AG09309 (cell line): ENCODE data around the gene BCAS1.
"Not testable (repeated sequence)": the region's sequence is repeated elsewhere in the genome, so short reads cannot be mapped to it uniquely, and the experiment has no call there.

Source experiments
- DNase-seq: peaks from one replicate; pipeline ENCODE4 v3.0.0-alpha.2; 2010; ENCODE audit warnings: low read depth
- H3K4me3 ChIP-seq: 2 replicates; pipeline ENCODE4 v1.5.1; 2011; ENCODE audit warnings: mild to moderate bottlenecking, low read depth, low read length, moderate library complexity; ENCODE audit not compliant: control insufficient read depth
- TF ChIP-seq, protein P1 (sequence below): IDR thresholded peaks from 2 replicates; pipeline ENCODE4 v1.5.1; 2011; ENCODE audit warnings: mild to moderate bottlenecking, low read depth, low read length, inconsistent platforms; ENCODE audit not compliant: insufficient read depth, control insufficient read depth; ENCODE audit errors: missing control alignments

BCAS1 gene

DNA sequence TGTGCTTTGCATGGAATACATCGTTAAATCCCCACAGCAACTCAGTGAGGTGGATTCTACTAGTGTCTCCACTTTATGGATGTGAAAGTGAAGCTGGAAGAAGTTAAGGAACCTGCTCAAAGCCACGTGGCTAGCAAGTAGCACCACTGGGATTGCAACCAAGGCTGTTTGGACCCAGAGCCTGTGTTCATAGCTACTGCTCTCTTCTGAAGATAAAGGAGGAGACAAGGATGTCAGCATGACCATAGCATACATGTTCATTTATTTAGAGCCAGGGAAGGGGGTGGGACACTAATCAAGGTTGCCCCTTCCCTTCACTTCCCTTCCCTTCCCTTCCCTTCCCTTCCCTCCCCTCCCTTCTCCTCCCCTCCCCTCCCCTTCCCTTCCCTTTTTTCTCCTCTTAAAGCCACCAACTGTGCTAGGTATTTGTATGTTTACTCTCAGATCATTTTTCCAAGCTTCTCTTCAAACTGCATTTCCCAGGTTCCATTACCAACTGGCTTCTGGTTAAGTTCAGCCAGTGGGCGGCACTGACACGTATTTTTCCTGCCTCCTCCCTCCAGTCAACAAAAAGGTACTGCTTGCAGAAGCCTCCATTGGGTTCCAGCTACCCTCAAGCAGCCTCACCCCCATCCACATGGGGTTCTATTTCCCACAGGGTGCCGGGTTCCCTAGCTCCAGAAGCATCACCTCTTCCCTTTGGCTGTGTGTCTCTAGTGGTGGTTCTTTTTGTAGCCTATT is 134.9 kb downstream of the BCAS1 start:
- no peak overlapping the region for H3K4me3 ChIP-seq
- TF ChIP-seq, protein P1, sequence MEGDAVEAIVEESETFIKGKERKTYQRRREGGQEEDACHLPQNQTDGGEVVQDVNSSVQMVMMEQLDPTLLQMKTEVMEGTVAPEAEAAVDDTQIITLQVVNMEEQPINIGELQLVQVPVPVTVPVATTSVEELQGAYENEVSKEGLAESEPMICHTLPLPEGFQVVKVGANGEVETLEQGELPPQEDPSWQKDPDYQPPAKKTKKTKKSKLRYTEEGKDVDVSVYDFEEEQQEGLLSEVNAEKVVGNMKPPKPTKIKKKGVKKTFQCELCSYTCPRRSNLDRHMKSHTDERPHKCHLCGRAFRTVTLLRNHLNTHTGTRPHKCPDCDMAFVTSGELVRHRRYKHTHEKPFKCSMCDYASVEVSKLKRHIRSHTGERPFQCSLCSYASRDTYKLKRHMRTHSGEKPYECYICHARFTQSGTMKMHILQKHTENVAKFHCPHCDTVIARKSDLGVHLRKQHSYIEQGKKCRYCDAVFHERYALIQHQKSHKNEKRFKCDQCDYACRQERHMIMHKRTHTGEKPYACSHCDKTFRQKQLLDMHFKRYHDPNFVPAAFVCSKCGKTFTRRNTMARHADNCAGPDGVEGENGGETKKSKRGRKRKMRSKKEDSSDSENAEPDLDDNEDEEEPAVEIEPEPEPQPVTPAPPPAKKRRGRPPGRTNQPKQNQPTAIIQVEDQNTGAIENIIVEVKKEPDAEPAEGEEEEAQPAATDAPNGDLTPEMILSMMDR = no peak
- no peak for DNase-seq

GRCh38 chr20:53934421-53935343 is 135.7 kb downstream of the BCAS1 start:
- TF ChIP-seq, protein P1 = no peak
- H3K4me3 ChIP-seq = no peak overlapping the region
- peak; percentile 79 for DNase-seq

DNA sequence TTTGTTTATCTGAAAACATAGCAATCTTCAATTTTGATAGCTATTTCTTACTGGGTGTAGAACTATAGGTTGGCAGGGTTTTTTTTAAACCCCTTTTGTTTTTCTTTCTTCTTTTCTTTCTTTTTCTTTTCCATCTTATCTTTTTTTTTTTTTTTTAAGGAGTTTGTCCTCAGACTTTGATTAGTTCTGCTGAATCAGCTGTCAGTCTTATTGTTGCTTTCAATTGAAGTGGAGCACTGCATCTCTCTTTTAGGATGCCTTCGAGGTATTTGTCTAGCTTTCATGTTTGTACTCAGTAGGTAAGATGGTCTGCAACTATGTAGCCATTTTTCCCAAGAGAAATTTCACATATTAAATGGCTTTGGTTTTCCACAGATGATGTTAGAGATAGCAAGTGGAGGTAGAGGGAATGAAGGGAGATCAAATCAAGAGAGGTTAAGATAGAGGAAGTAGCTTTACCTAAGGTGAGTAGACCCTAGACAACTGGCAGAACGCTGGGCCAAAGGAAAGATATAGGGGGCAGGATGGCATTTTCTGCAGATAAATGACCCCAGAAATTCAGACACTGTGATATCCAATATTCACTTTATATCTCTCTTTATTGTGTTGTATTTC is 137.1 kb downstream of the BCAS1 start:
- DNase-seq = no peak
- TF ChIP-seq, protein P1 = no peak
- no peak overlapping the region for H3K4me3 ChIP-seq

GRCh38 chr20:53932655-53933192 is 137.7 kb downstream of the BCAS1 start:
- not testable (repeated sequence) for DNase-seq, H3K4me3 ChIP-seq

GRCh38 chr20:53931597-53931996 is 138.8 kb downstream of the BCAS1 start:
- DNase-seq = no peak
- TF ChIP-seq, protein P1 = no peak
- H3K4me3 ChIP-seq = no peak overlapping the region

- no peak overlapping the region for H3K4me3 ChIP-seq
- TF ChIP-seq, protein P1 = no peak
- DNase-seq = no peak
These were observed 139.5 kb downstream of the BCAS1 start for GRCh38 chr20:53930651-53931504.
